GM21381 (cell line): Measurements from ENCODE around the gene CPNE2.
"Not testable (repeated sequence)": the region's sequence is repeated elsewhere in the genome, so short reads cannot be mapped to it uniquely, and the experiment has no call there.

ENCODE experiments used
- ATAC-seq: cut with Tn5 transposase; IDR thresholded peaks from one replicate; pipeline ENCODE4 v1.9.1; 2021; ENCODE audit warnings: mild to moderate bottlenecking, moderate library complexity; ENCODE audit not compliant: unreplicated experiment

The CPNE2 gene

DNA sequence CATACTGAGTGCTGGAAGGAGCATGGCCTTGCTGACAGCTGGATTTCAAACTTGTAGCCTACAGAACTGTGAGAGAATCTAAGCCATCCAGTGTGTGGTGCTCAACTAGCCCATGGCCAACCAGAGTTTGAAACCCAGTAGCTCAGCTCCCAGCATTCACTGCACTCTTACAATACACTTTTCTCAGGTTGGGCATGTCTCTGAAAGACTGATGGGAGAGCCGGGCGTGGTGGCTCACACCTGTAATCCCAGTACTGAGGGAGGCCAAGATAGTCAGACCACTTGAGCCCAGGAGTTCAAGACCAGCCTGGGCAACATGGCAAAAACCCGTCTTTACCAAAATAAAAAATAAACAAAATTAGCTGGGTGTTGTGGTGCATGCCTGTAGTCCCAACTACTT, 3.8 kb downstream of the CPNE2 start:
- ATAC-seq, result no peak

DNA sequence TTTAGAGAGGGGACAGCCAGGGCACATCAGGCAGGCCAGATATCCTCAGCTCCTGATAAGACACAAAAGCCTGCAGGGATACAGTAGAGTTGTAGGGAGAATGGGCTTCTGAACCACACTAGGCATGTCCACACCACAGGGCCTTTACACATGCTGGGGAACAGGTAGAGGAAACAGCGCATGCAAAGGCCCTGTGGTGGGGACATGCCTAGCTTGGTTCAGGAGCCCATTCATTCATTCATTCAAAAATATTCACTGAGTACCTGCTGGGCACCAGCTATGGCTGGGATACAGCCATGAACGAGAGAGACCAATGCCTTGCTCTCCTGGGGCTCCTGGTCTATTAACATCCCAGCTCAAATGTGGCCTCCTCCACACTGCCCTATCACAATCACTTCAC, 4.4 kb downstream of the CPNE2 start:
- ATAC-seq, result no peak

DNA sequence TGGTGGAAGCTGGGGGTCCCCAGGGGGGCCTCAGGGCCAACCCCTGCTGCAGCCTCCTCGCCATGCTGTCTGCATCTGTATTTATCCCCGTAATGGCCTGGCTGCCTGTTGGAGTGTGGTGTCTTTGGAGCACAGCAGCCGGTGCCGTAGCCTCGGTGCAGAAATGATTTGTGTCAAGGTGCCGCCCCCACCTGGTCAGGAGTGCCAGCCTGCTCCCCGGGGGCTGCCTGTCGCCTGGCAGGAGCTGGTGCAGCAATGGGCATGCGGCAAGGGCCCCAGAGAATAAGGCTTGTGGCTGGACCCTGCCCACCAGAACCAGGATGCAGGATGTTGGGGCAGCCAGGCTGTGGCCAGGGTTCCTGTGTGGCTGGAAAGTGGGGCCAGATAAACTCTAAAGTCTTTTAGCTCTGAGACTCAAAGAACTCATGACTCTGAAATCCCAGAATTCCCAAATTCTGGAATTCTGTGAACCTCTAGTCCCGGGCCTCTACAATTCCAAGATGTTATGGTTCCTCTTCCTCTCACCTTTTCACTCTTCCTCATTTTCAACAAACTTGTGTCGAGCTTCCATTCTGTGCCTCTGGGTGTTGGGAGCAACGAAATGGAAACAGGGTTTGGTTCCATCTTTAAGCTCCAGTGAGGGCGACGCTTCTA, 5.9 kb downstream of the CPNE2 start:
- no peak for ATAC-seq

DNA sequence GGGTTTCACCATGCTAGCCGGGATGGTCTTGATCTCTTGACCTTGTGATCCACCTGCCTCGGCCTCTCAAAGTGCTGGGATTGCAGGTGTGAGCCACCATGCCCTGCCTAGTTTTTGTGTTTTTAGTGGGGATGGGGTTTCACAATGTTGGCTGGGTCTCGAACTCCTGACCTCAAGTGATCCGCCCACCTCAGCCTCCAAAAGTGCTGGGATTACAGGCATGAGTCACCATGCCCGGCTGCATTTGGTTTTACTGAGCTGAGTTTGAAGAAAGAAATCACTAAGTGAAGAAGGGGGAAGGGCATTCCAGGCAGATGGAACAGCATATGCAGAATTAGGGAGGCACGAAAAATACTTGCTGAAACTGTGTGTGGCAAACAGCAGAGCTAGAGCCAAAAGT, 7.6 kb downstream of the CPNE2 start:
- not testable (repeated sequence) for ATAC-seq

DNA sequence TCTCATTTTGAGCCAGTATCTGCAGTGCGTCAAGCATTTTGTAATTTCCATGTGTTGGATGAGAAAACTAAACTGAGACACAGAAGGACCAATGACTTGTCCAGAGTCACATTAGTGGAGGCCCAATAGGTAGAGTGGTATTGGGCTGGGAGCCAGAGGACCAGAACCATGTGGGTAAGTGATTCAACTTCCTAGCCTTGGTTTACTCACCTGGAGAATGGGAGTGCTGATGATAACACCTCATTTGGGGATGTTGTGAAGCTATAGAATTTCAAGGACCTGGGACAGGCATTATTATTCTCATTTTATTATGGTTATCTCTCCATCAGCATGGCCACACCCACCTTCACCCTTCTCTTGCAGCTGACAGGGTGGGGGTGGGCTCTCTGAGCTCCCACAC, 8.1 kb downstream of the CPNE2 start:
- no peak for ATAC-seq

DNA sequence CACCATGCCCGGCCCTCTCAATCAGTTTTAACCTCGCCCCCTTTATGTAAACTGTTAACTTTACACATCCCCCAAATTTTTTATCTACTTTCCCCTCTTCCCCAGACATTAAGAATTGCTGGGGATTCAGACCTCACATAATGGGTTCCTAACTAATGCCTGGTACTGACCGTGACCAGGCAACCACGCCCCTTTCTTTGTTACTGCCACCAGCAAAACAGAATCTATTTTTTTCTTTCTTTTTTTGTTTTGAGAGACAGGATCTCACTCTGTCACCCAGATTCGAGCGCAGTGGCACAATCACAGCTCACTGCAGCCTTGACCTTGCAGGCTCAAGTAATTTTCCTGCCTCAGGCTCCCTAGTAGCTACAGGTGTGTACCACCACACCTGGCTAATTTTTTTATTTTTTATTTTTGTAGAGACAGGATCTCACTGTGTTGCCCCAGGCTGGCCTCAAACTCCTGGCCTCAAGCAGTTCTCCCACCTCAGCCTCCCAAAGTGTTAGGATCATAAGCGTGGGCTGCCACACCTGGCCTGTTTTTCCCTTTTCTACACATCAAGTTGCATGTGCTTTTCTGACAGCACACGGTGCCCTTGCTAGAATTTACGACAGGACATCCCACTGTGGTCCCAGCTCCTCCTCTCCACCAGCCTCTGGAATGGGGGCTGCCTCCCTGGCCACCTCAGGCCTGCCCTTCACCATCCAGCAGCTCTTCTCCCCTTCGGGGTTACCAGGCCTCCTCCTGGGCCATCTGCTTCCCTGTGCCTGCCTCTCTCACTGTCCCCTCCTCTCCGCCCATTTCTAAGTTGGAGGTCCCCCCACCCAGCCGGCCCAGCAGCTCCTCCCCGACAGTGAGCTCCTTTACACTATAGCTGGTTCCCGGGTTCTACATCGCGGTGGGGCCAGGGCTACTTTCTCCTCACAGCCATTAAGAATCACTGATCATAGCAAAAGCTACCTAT, 10.8 kb downstream of the CPNE2 start:
- no peak for ATAC-seq

DNA sequence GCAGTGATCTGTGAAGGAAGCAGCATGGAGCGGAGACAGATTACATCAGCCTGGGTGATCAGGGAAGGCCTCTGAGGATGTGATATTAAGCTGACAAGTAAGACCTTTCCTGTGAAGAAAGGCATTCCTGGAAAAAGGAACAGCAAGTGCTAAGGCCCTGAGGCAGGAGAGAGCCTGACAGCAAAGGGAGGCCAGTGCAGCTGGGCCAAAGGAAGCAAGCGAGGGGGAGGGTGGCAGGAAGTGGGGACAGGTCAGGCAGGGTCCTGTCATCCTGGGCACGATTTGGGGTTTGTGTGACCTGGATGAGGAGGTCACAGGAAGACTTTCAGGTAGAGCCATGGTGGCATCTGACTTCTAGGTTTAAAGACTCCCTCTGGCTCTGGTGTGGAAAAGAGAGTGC, 12.3 kb downstream of the CPNE2 start:
- no peak for ATAC-seq

DNA sequence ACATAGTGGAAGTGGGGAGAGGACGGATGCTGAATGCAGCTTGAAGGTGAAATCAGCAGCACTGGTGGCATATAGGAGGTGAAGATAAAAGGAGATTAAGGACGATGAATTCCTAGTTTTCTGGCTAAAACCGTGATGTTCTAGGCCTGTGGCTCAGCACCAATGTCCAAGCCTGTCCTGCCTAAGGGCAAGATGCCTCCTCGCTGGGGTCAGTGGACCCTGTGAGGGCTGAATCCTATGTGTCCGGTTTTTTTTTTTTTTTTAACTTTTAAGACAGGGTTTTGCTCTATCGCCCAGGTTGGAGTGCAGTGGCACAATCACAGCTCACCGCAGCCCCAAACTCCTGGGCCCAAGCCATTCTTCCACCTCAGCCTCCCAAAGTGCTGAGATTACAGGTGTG, 12.8 kb downstream of the CPNE2 start:
- no peak for ATAC-seq

DNA sequence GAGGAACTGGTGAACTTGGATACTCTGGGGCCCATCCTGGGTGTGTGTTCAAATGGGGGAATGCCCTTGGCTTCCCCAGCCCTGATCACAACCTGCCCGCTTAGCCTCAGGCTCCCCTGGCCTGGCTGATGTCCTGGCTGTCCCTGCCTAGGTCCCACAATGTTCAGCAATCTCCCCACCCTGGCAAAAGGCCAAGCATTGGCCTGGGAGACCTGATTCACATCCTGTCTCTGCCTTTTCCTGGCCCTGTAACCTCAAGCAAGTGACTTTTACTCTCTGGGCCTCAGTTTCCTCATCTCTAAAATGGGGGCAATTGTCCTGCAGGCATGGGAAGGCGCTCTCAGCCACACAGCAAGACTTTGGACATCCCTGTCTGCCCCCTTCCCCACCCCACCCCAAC, 14.4 kb downstream of the CPNE2 start:
- no peak for ATAC-seq

DNA sequence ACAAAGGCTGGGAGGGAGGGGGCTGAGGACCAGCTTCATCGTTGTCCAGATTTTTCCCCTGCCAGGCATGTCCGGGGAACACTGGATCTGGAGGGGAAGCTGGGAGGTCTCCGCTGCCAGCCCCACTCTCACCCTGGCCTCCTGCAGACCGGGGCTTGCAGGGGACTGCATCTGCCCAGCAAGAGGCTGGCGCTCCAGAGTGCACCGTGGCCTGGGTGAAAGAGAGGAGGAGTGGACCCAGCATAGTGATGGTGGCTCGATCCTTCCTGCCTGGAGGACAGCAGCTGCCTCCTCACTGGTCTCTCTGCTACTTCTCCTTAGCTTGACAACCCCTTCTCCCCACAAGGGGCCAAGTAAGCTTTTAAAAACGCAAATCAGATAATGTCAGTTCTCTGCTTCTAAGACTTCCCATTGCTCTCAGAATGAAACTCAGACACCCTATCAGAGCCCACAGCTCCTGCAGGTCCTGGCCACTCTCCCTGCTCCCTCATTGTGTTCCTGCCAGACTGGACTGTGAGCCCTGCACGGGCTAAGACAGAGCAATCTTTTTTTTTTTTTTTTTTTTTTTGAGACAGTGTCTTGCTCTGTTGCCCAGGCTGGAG, 15.0 kb downstream of the CPNE2 start:
- ATAC-seq, result no peak

DNA sequence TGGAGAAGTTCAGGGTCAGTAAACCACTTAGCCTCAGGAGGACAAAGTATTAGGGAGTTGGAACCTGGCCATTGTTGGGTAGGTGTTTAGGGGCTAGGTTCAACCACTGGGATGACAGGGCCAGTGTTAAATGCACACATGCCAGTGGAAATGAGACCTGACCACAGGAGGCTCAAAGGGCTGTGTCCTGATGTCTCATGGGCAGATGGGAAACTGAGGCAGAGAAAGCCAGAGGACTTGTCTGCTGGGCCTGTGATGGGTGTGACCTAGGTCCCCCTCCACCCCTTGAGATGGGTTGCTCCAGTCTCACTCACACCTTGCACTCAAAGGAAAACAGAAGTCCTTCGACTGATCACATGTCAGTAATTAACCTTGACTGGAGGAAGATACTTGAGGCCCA, 16.0 kb downstream of the CPNE2 start:
- no peak for ATAC-seq

DNA sequence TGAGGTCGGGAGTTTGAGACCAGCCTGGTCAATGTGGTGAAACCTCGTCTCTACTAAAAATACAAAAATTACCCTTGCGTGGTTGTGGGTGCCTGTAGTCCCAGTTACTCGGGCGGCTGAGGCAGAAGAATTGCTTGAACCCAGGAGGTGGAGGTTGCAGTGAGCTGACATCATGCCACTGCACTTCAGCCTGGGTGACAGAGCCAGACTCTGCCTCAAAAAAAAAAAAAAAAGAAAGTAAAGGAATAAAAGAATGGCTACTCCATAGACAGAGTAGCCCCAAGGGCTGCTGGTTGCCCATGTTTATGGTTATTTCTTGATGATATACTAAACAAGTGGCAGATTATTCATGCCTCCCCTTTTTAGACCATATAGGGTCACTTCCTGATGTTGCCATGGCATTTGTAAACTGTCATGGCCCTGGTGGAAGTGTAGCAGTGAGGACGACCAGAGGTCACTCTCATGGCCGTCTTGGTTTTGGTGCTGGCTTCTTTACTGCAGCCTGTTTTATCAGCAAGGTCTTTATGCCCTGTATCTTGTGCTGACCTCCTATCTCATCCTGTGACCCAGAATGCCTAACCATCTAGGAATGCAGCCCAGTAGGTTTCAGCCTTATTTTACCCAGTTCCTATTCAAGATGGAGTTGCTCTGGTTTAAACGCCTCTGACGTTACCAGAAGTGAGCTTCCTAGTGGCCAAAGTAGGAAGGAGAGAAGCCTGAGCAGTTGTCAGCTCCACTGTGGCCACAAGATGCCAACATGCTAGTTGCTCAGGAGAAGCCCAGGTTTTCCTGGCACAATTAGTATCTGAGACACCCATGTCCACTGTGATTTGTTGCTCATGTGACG, 17.1 kb downstream of the CPNE2 start:
- not testable (repeated sequence) for ATAC-seq

DNA sequence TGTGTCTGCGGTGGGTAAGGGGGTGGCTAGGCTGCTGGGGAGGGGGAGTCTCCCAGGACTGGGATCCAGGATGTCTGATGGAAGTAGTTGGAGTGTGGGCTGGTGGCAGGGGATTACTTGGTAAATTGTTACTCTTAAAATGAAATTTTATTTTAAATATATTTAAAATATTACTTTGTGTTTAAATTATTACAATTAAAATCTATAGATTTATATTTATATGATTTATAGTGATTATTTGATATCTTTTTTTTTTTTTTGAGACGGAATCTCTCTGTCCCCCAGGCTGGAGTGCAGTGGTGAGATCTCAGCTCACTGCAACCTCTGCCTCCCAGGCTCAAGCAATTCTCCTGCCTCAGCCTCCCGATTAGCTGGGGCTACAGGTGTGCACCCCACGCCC, 18.6 kb downstream of the CPNE2 start:
- no peak for ATAC-seq

DNA sequence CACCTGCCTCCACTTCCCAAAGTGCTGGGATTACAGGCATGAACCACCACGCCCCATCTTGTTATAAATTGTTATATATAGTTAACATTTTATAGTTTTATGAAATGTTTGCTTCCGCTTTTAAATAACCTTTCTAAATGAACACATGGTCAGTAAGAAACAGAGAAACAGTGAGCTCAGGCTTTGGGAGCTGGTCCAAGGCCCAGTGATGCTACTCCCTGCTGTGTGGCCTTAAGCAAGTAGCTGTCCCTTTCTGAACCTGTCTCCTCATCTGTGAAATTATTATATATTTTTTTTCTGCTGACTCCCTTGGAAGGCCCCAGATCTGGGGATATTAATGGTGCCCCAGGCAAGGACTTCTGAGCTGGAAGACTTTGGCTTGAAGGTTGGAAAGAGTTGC, 19.0 kb downstream of the CPNE2 start:
- no peak for ATAC-seq

DNA sequence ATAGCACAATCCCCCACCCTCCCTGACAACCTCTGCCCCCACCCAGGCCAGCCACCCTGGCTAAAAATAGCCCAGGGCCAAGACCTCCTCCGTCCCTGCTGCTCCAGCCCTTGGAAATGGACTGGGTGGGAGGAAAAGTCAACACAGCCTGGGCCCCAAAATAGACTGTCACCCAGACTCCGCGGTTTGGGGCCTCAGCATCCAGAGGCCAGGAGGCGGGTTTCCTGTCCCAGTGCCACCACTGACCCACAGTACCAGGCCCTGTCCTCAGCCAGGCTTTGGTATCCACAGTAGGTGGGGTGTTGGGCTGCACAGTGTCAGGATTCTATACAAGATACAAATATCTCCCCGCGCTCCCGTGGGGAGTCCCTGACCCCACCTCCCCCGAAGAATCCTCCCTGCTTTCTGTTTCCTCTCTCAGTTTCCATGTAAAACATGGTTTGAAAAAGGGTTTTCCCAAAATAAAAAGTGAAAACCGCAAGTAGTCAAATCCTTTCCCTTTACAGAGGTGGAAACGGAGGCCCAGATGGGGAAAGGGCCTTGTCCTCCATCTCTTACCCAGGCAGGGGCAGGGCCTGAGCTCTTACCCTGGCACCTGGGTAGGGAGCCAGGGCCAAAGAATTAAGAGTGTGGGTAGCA, 20.1 kb downstream of the CPNE2 start:
- no peak for ATAC-seq

DNA sequence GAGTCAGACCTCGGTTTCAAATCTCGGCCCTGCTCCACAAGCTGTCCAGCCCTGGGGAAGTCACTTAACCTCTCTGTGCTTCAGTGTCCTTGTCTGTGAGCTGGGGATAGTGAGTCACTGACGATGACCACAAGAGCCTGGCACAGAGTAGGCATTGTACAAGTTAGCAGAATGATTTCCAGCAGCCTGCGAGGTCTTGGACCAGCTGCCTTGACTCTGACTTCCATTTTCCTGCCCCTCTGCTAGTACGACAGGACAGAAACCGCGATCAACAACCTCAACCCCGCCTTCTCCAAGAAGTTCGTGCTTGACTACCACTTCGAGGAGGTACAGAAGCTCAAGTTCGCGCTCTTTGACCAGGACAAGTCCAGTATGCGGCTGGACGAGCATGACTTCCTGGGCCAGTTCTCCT, 20.7 kb downstream of the CPNE2 start:
- ATAC-seq, result no peak

DNA sequence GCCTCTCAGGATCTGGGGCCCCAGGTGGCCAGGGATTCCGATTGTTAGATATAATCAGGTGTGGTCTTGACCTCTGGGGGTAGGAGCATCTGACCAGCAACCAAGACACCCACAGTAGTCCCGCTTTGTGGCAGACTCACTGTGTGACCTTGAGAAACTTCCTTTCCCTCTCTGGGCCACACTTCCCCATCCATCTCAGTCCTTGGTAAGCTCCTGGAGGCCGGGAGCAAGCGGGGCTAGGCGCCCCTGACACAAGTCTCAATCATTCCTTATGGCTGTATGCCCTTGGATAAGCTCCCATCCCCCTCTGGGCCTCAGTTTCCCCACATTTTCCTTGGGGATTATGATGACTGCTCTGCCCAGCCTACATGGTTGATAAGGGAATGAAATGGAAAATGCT, 21.3 kb downstream of the CPNE2 start:
- no peak for ATAC-seq

DNA sequence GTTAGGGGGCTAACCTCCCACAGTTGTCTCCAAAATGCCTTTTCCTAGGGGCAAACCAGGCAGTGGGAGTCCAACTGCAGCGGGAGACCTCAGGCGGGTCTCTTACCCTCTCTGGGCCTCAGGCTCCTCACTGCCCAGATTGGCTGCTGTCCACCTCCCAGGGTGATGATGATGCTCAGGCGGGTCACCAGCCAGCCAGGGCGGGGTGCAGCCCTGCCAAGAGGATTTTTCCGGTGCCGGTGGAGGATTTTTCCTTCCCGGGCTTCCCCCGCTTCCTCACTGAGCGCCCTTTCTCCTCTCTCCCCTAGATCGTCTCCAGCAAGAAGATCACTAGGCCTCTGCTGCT, 22.8 kb downstream of the CPNE2 start:
- no peak for ATAC-seq

DNA sequence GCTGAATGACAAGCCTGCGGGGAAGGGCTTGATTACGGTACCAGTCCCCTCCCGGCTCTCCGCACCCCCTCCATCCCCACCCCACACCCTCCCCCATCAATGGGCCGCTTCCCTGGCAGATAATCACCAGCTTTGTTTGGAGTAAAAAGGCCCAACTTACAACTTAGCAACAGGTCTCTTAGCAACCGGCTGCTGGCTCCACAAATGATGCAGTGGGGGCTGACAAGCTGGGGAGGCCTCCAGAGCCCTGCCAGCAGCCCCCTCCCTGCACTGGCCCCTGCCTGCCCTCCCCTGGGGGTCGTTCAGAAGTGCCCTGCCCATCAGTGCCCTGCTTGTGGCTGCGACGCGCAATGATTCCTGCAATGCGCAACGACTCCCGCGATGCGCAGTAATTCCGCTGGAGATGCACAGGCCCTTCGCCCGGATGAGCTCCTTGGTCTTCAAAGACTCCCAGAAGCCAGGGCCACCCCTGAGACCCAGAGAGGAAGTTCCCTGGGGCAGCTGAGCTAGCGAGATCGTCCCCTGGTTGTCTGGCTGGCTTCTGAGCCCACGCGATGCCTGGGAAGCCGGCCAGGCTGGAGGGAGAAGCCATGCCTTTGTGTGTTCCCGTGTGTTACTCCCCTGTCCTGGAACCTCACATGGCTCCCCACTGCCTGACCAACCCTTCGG, 23.3 kb downstream of the CPNE2 start:
- ATAC-seq, result no peak

DNA sequence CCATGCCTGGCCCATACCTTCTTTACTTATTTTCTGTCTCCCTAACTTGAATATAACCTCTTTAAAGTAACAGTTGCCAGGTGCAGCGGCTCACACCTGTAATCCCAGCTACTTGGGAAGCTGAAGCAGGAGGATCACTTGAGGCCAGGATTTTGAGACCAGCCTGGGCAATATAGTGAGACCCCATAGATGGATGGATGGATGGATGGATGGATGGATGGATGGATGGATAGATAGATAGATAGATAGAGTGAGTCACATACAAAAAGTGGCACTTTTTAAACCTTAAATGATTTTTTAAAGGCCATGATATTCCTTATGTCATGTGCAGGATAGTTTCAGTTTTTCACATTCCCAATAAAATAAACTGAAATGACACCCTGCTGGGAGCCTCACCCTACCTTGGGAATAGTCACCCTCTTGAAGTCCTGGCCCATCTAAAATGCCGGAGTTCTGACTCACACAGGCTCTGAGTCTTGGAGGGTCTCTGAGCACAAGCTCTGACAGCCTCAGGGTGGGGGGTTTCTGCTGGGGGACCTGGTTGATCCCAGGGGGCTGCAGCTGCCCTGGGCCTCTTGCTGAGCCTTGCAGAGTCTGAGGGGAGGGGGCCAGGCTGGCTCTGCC, 26.2 kb downstream of the CPNE2 start:
- ATAC-seq, result no peak
